ENCODE results near the gene SEBOX.

The SEBOX gene

GRCh38 chr17:28370035-28370743, 5.2 kb upstream of the SEBOX start, which contains the start of gene VTN:
Gene VTN, minus strand, starts transcription at chr17:28370307. Its CDS starts 104 bp downstream, at chr17:28370203.
- H3K27me3 ChIP-seq = no peaks in the 10 kb centered on the region
- H3K9me3 ChIP-seq = no peaks in the 10 kb centered on the region
- peak within 1 kb of the TSS; percentile 72 to 77 for H3K27ac ChIP-seq
- peaks cover 6 to 30% (median 23%) of the 10 kb centered on the region in 4 donors for H3K4me1 ChIP-seq
- H3K4me3 ChIP-seq = peak within 1 kb of the TSS; percentile 55 to 65
- intact Hi-C loops (cut with DNase I; ENCODE audit: low total_unique reads) = no loop called here
- no peak for TF ChIP-seq CTCF (IDR thresholded peaks at IDR 0.05)
- H3K36me3 ChIP-seq = peaks cover 0 to 17% (median 6%) of the 10 kb centered on the region in 3 donors
- DNase-seq = peak in 1 of 2 donors; percentile 38

- Histone ChIP-seq H3K27me3 (no peaks in the 10 kb centered on the region), H3K36me3 (peaks cover 0 to 23% (median 6%) of the 10 kb centered on the region in 3 donors), H3K4me1 (peaks cover 6 to 30% (median 23%) of the 10 kb centered on the region in 4 donors), H3K9me3 (no peaks in the 10 kb centered on the region), H3K4me3 (no peak overlapping the region), H3K27ac (peak overlapping the region; percentile 72 to 77)
- no peak for DNase-seq
- intact Hi-C loops (cut with DNase I; ENCODE audit: low total_unique reads) = no loop called here
- TF ChIP-seq CTCF (IDR thresholded peaks at IDR 0.05) = no peak
These were observed 4.7 kb upstream of the SEBOX start for GRCh38 chr17:28369684-28370034.

GRCh38 chr17:28368915-28369683, 4.1 kb upstream of the SEBOX start:
- H3K27ac ChIP-seq = no peak overlapping the region
- H3K27me3 ChIP-seq = no peaks in the 10 kb centered on the region
- intact Hi-C loops (cut with DNase I; ENCODE audit: low total_unique reads) = no loop called here
- H3K36me3 ChIP-seq = peaks cover 0 to 28% (median 7%) of the 10 kb centered on the region in 3 donors
- no peak for DNase-seq
- TF ChIP-seq CTCF (IDR thresholded peaks at IDR 0.05) = no peak
- peaks cover 6 to 30% (median 23%) of the 10 kb centered on the region in 4 donors for H3K4me1 ChIP-seq
- no peaks in the 10 kb centered on the region for H3K9me3 ChIP-seq
- H3K4me3 ChIP-seq = no peak overlapping the region

DNA sequence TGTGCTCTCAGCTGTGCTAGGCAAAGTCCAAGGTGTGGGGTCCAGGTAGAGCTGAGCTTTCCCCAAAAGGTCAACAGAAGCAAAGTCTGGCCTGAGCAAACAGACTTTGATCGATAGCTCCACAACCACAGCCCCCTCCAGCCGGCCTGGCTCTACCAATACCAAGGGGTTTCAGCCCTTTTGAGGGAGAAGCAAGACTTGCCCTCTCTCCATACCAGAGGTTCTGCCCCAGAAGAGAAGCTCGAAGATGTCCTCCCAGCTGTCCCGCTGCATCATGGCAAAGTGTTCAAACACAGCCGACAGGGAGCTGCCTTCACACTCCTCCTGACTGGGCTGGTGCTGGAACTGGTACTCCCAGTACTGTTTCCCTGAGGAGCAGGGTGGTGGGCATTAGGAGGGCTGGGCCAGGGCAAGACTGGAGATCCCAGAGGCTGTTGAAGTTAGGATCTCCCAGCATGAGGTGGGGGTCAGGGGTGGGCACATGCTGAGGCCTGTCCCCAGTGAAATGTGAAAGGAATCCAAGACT, 3.4 kb upstream of the SEBOX start:
- no peak for TF ChIP-seq CTCF (IDR thresholded peaks at IDR 0.05)
- intact Hi-C loops (cut with DNase I; ENCODE audit: low total_unique reads) = no loop called here
- no peak for DNase-seq
- Histone ChIP-seq H3K4me3 (no peak overlapping the region), H3K36me3 (peaks cover 0 to 36% (median 15%) of the 10 kb centered on the region in 3 donors), H3K4me1 (peaks cover 6 to 26% (median 22%) of the 10 kb centered on the region in 4 donors), H3K27ac (no peak overlapping the region), H3K9me3 (no peaks in the 10 kb centered on the region), H3K27me3 (no peaks in the 10 kb centered on the region)

- no peak overlapping the region for H3K4me3 ChIP-seq
- no peak for TF ChIP-seq CTCF (IDR thresholded peaks at IDR 0.05)
- no peak for DNase-seq
These were observed 2.8 kb upstream of the SEBOX start for GRCh38 chr17:28367641-28368305.

More at GRCh38 chr17:28367641-28368305, 2.8 kb upstream of the SEBOX start:
- H3K4me1 ChIP-seq = peaks cover 0 to 20% (median 16%) of the 10 kb centered on the region in 4 donors
- no peaks in the 10 kb centered on the region for H3K9me3 ChIP-seq
- no peak overlapping the region for H3K27ac ChIP-seq
- peaks cover 4 to 41% (median 21%) of the 10 kb centered on the region in 3 donors for H3K36me3 ChIP-seq
- no peaks in the 10 kb centered on the region for H3K27me3 ChIP-seq
- intact Hi-C loops (cut with DNase I; ENCODE audit: low total_unique reads) = no loop called here
